Hepatocyte (in vitro differentiated cells): ENCODE results near the gene ADAM10. TPM values are rescaled to one million over a fixed set of nuclear protein-coding genes. Genes with fewer than 3 reads are reported as not detected.
A peak's percentile ranks its signal among the peaks of the same experiment; 100 is the strongest.
"Not testable (repeated sequence)": the region's sequence is repeated elsewhere in the genome, so short reads cannot be mapped to it uniquely, and the experiment has no call there.

Experiments used
- DNase-seq: peaks from one replicate; pipeline ENCODE4 v3.0.0-alpha.2; 2016; ENCODE audit warnings: low spot score
- H2AFZ ChIP-seq: fragments of 200-600 bp; sonication (generic); 2 replicates; pipeline ENCODE4 v1.6.0; 2016; ENCODE audit warnings: antibody characterized with exemption, mild to moderate bottlenecking
- H3K27ac ChIP-seq: fragments of 200-600 bp; sonication (generic); 2 replicates; pipeline ENCODE4 v1.5.1; 2016; ENCODE audit warnings: mild to moderate bottlenecking
- H3K27me3 ChIP-seq: fragments of 200-600 bp; sonication (generic); 2 replicates; pipeline ENCODE4 v1.6.1; 2016
- H3K36me3 ChIP-seq: fragments of 200-600 bp; sonication (generic); replicated peaks from 2 replicates; pipeline ENCODE4 v1.5.1; 2016; ENCODE audit warnings: low read depth; ENCODE audit not compliant: insufficient read depth
- H3K4me1 ChIP-seq: fragments of 200-600 bp; sonication (generic); 2 replicates; pipeline ENCODE4 v1.5.1; 2016; ENCODE audit warnings: mild to moderate bottlenecking, moderate library complexity; ENCODE audit not compliant: insufficient read depth
- H3K4me2 ChIP-seq: fragments of 200-600 bp; sonication (generic); 2 replicates; pipeline ENCODE4 v1.6.0; 2016
- H3K4me3 ChIP-seq: fragments of 200-600 bp; sonication (generic); 2 replicates; pipeline ENCODE4 v1.5.1; 2016; ENCODE audit warnings: mild to moderate bottlenecking
- H3K79me2 ChIP-seq: fragments of 200-600 bp; sonication (generic); 2 replicates; pipeline ENCODE4 v1.6.0; 2017; ENCODE audit warnings: mild to moderate bottlenecking
- H3K9me2 ChIP-seq: fragments of 200-600 bp; sonication (generic); replicated peaks from 2 replicates; pipeline ENCODE4 v1.6.0; 2017; ENCODE audit warnings: mild to moderate bottlenecking; ENCODE audit not compliant: insufficient read depth
- H3K9me3 ChIP-seq: fragments of 200-600 bp; sonication (generic); 2 replicates; pipeline ENCODE4 v1.5.1; 2016; ENCODE audit warnings: low read depth, mild to moderate bottlenecking
- H4K20me1 ChIP-seq: fragments of 200-600 bp; sonication (generic); 2 replicates; pipeline ENCODE4 v1.6.0; 2016; ENCODE audit warnings: mild to moderate bottlenecking; ENCODE audit not compliant: insufficient read depth, poor library complexity, severe bottlenecking
- CTCF ChIP-seq: fragments of 200-600 bp; sonication (generic); IDR thresholded peaks from 2 replicates; pipeline ENCODE4 v1.5.1; 2016; ENCODE audit warnings: antibody characterized with exemption, mild to moderate bottlenecking; ENCODE audit not compliant: poor library complexity
- EZH2 ChIP-seq: fragments of 200-600 bp; sonication (generic); IDR thresholded peaks from 2 replicates; pipeline ENCODE4 v1.6.1; 2016; ENCODE audit warnings: antibody characterized with exemption, mild to moderate bottlenecking, borderline replicate concordance
- EZH2phosphoT487 ChIP-seq: fragments of 200-600 bp; sonication (generic); IDR thresholded peaks from one replicate; pipeline ENCODE4 v1.6.1; 2018; ENCODE audit warnings: antibody characterized with exemption, mild to moderate bottlenecking, low read depth, moderate library complexity; ENCODE audit not compliant: unreplicated experiment, severe bottlenecking
- WGBS: methylation state at CpG from one replicate; pipeline ENCODE4 v1.1.6; 2016; ENCODE audit warnings: low lambda C conversion rate; ENCODE audit errors: missing lambda C conversion rate; 5-methylcytosine and 5-hydroxymethylcytosine counted together
- polyA plus RNA-seq: library from polyadenylated mRNA; unstranded; fragments of >200 nt; fragmentation: Nextera tagmentation; extraction: Ambion mirVana; gene quantifications from 2 replicates; pipeline ENCODE4 v1.2.1, GENCODE V29; 2016
- total RNA-seq: library from RNA; depleted of rRNA; stranded (reverse); fragments of >200 nt; gene quantifications from 2 replicates; pipeline ENCODE4 v1.2.3, GENCODE V29; 2014

The ADAM10 gene
- total and polyA plus RNA-seq, 2 experiments from 2014 or later = 112 to 163 TPM

GRCh38 chr15:58606577-58607080 is 142.9 kb downstream of the ADAM10 start:
- Histone ChIP-seq H3K4me3 (no peak overlapping the region), H3K36me3 (no peaks in the 10 kb centered on the region), H3K27ac (no peak overlapping the region), H3K27me3 (no peaks in the 10 kb centered on the region), H2AFZ (no peak overlapping the region), H3K9me2 (no peaks in the 10 kb centered on the region), H4K20me1 (no peaks in the 10 kb centered on the region), H3K9me3 (no peaks in the 10 kb centered on the region), H3K4me1 (peaks cover 4% of the 10 kb centered on the region), H3K4me2 (no peak overlapping the region), H3K79me2 (peaks cover 3% of the 10 kb centered on the region)
- DNase-seq = no peak
- WGBS = 90% methylated on average over 4 of the region's 4 CpGs
- TF ChIP-seq EZH2phosphoT487 = no peak
- TF ChIP-seq EZH2 = no peak
- no peak for TF ChIP-seq CTCF

GRCh38 chr15:58605931-58606530 is 143.5 kb downstream of the ADAM10 start:
- H2AFZ ChIP-seq = no peak overlapping the region
- no peaks in the 10 kb centered on the region for H3K9me3 ChIP-seq
- H3K4me1 ChIP-seq = peaks cover 4% of the 10 kb centered on the region
- WGBS = 99% methylated on average over 3 of the region's 3 CpGs
- peaks cover 3% of the 10 kb centered on the region for H3K79me2 ChIP-seq
- no peaks in the 10 kb centered on the region for H3K9me2 ChIP-seq
- H3K4me2 ChIP-seq = no peak overlapping the region
- DNase-seq = no peak
- no peaks in the 10 kb centered on the region for H3K36me3 ChIP-seq
- no peaks in the 10 kb centered on the region for H4K20me1 ChIP-seq
- no peaks in the 10 kb centered on the region for H3K27me3 ChIP-seq
- TF ChIP-seq EZH2phosphoT487 (no peak), CTCF (no peak), EZH2 (no peak)
- no peak overlapping the region for H3K4me3 ChIP-seq
- no peak overlapping the region for H3K27ac ChIP-seq

- no peaks in the 10 kb centered on the region for H3K27me3 ChIP-seq
- TF ChIP-seq CTCF (no peak), EZH2 (no peak), EZH2phosphoT487 (no peak)
- no peaks in the 10 kb centered on the region for H4K20me1 ChIP-seq
- H2AFZ ChIP-seq = no peak overlapping the region
- peak overlapping the region; percentile 15 for H3K4me2 ChIP-seq
- H3K79me2 ChIP-seq = peaks cover 3% of the 10 kb centered on the region
- H3K9me2 ChIP-seq = no peaks in the 10 kb centered on the region
- peak; percentile 41 for DNase-seq
- H3K36me3 ChIP-seq = no peaks in the 10 kb centered on the region
- peak overlapping the region; percentile 82 for H3K27ac ChIP-seq
- H3K9me3 ChIP-seq = no peaks in the 10 kb centered on the region
- no peak overlapping the region for H3K4me3 ChIP-seq
- H3K4me1 ChIP-seq = peaks cover 4% of the 10 kb centered on the region
- 64% methylated on average over 4 of the region's 4 CpGs for whole genome bisulfite sequencing
These were observed 145.0 kb downstream of the ADAM10 start for GRCh38 chr15:58604455-58604923.

GRCh38 chr15:58603927-58604326 is 145.6 kb downstream of the ADAM10 start:
- H4K20me1 ChIP-seq, H3K27me3 ChIP-seq, H3K4me3 ChIP-seq, H3K9me2 ChIP-seq, H3K36me3 ChIP-seq, DNase-seq, H3K9me3 ChIP-seq, H3K79me2 ChIP-seq, H2AFZ ChIP-seq, H3K4me1 ChIP-seq, H3K4me2 ChIP-seq: not testable (repeated sequence)
- WGBS = 91% methylated on average over 8 of the region's 8 CpGs
- H3K27ac ChIP-seq = peak overlapping the region; percentile 51
